ENCODE data around the gene BCS1L.
A peak's percentile ranks its signal among the peaks of the same experiment; 100 is the strongest.
"Not testable (repeated sequence)": the region's sequence is repeated elsewhere in the genome, so short reads cannot be mapped to it uniquely, and the experiment has no call there.

GRCh38 chr2:218687400-218688060 lies 28.0 kb downstream of the BCS1L start:
- TF ChIP-seq ZBTB25 (CRISPR knock-in tag; IDR thresholded peaks at IDR 0.05), result 0 out of 2 replicates have a peak, but pooled peaks have one; percentile 28
- not testable (repeated sequence) for TF ChIP-seq CHD4 (IDR thresholded peaks at IDR 0.05; ENCODE audit: borderline replicate concordance, low read length); TP53 (CRISPR knock-in tag; conservative IDR thresholded peaks at IDR 0.05)

Data from HepG2 (cell line).